Cardiac septum (tissue), 1 donor: Measurements from ENCODE around the gene LOC101059915.
A peak's percentile ranks its signal among the peaks of the same experiment; 100 is the strongest.
"Not testable (repeated sequence)": the region's sequence is repeated elsewhere in the genome, so short reads cannot be mapped to it uniquely, and the experiment has no call there.

ENCODE experiments used
- DNase-seq: peaks from one replicate; pipeline ENCODE4 v3.0.0-alpha.2; 2020; ENCODE audit warnings: low spot score
- intact Hi-C: fragments of 100-400 bp; cut with DNase I; formaldehyde crosslinking; loops from one replicate; pipeline ENCODE4 v1.14.0; 2022
- donor health status: DM: no; HTN: no; CAD: no.

LOC101059915 gene

GRCh38 chrX:71637848-71638247 lies 29.5 kb upstream of the LOC101059915 start:
- intact Hi-C loops = no loop called here
- DNase-seq = no peak

- intact Hi-C loops = no loop called here
- no peak for DNase-seq
These were observed 28.9 kb upstream of the LOC101059915 start for GRCh38 chrX:71638409-71638808.

- DNase-seq = no peak
- intact Hi-C loops = no loop called here
These were observed 27.3 kb upstream of the LOC101059915 start for GRCh38 chrX:71640002-71640401.

- DNase-seq, intact Hi-C loops: not testable (repeated sequence)
These were observed 22.9 kb upstream of the LOC101059915 start for GRCh38 chrX:71644406-71644805.

GRCh38 chrX:71650333-71650969 lies 16.9 kb upstream of the LOC101059915 start:
- intact Hi-C loops = no loop called here
- no peak for DNase-seq

GRCh38 chrX:71652405-71652804 lies 14.9 kb upstream of the LOC101059915 start:
- intact Hi-C loops = no loop called here
- DNase-seq = no peak

GRCh38 chrX:71653344-71653743 lies 14.0 kb upstream of the LOC101059915 start:
- intact Hi-C loops = no loop called here
- DNase-seq = no peak

- intact Hi-C loops = no loop called here
- DNase-seq = no peak
These were observed 10.1 kb upstream of the LOC101059915 start for GRCh38 chrX:71657267-71657666.

GRCh38 chrX:71659342-71659741 lies 8.0 kb upstream of the LOC101059915 start:
- intact Hi-C loops = no loop called here

GRCh38 chrX:71659959-71660358 lies 7.4 kb upstream of the LOC101059915 start:
- DNase-seq = no peak
- intact Hi-C loops = no loop called here

More at GRCh38 chrX:71659342-71659741, 8.0 kb upstream of the LOC101059915 start:
- no peak for DNase-seq

GRCh38 chrX:71660562-71661416 lies 6.6 kb upstream of the LOC101059915 start:
- no peak for DNase-seq
- intact Hi-C loops = no loop called here

GRCh38 chrX:71661919-71662318 lies 5.4 kb upstream of the LOC101059915 start:
- DNase-seq = no peak
- intact Hi-C loops = no loop called here

- intact Hi-C loops = not testable (repeated sequence)
- peak; percentile 69 for DNase-seq
These were observed 4.7 kb upstream of the LOC101059915 start for GRCh38 chrX:71662654-71663053.

- DNase-seq, intact Hi-C loops: not testable (repeated sequence)
These were observed 4.1 kb upstream of the LOC101059915 start for GRCh38 chrX:71663238-71663637.

- DNase-seq, intact Hi-C loops: not testable (repeated sequence)
These were observed 3.1 kb upstream of the LOC101059915 start for GRCh38 chrX:71664202-71664601.

GRCh38 chrX:71664889-71665491 lies 2.4 kb upstream of the LOC101059915 start:
- intact Hi-C loops = no loop called here
- no peak for DNase-seq

- DNase-seq = peak; percentile 70
- intact Hi-C loops = no loop called here
These were observed 1.6 kb upstream of the LOC101059915 start for GRCh38 chrX:71665747-71666146.

GRCh38 chrX:71666240-71667223 lies 814 bp upstream of the LOC101059915 start:
- no peak for DNase-seq

GRCh38 chrX:71668248-71668595 lies 876 bp downstream of the LOC101059915 start:
- DNase-seq = peak; percentile 63
- intact Hi-C loops = no loop called here

More at GRCh38 chrX:71666240-71667223, 814 bp upstream of the LOC101059915 start:
- intact Hi-C loops = no loop called here
